NCI-H345 treated with DMSO at 0.1 percent for 48 hours (cell line): ENCODE results near the gene AEBP2.

ENCODE experiments used
- DNase-seq: peaks from one replicate; lab custom pipeline; 2025; ENCODE audit not compliant: unreplicated experiment; lab: John Stamatoyannopoulos, UW

AEBP2 gene

DNA sequence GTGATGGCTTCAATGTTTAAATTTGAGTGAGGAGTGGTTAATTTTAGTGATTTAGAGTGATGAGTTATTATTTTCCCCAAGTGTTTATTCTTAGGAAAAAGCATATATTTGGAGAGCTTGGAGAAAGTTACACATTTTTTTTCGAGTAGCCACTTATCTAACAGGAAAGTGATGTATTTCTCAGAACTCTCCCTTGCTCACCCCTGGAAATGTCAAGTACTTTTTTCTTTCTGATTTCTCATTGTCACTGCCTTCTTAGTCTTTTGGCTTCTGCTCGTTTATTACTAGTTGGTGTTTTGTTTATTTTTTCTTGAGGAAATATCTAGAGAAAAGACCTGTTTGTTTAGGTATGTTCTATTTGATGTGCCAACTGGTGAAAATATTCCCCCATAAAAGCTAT, 58.8 kb downstream of the AEBP2 start:
- DNase-seq: no peak

GRCh38 chr12:19499030-19499429, 59.7 kb downstream of the AEBP2 start:
- no peak for DNase-seq

- no peak for DNase-seq
These were observed 67.2 kb downstream of the AEBP2 start for GRCh38 chr12:19506497-19506896.

DNA sequence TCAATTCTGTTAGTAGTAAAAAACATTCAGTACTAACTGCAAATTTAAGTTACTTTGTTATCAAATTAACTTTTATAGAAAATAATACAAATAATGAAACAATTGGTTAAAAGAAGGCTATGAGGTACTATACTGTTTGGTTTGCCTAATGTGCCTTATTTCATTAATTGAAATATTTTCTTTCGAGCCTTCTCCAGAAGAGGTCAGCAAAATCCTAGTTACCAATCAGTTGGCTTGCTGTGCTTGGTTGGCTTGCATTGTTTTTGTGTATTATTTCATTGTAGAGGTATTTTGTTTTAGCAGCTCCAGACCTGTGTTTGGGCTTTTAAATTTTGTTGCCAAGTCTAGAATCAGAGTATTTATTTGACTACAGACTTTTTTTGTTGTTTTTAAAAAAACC, 68.5 kb downstream of the AEBP2 start:
- DNase-seq: no peak

DNA sequence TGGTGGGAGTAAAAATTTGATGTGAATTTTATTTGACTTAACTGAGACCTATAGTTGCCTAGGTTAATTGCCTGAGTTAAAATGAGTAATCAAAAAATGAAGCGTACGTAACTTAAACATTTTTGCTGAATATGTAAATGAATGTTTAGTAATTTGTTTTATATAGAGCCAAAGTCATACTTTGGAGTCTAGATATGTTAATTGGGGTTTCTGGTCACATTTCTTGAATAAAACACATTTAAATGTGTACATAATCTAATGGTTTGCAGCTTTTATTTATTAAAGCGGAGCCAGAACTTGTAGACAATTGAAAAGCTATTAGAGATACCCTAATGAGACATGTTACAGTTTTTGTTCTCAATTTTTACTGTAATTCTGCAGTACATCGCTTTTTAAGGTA, 71.2 kb downstream of the AEBP2 start:
- DNase-seq: no peak

GRCh38 chr12:19515179-19515578, 75.9 kb downstream of the AEBP2 start:
- no peak for DNase-seq

DNA sequence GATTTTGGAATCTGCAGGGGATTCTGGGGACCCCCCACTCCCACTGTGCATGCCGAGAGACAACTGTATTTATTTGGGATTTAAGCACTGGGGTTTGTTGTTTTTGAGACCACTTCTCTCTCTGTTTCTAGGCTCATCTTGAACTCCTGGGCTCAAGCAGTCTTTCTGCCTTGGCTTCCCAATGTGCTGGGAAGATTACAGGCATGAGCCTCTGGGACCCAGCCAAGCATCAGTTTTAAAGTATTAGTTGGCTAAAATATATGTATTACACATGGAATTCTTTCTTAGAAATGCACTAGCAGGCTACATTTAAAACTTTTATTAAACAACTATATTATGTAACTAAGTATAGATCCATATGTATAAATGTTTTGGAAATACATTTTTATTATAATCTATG, 78.3 kb downstream of the AEBP2 start:
- DNase-seq: no peak

DNA sequence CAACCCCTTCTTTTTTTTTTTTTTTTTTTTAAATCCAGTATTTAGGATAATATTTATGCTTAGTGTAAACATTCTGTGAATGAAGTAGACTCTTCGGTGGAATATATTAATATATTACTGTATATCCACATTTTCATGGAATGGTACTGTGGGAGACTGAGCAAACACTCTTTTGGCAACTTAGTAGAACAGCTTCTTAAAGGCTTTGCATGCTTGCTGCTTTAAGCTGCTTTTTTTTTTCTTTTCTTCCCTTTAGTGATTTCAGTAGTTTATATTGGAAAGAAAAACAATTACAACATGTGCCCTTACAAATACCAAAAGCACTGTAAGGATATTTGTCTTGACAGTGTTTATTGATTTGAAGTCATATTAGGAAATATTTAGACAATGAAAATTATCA, 78.9 kb downstream of the AEBP2 start:
- DNase-seq: no peak

DNA sequence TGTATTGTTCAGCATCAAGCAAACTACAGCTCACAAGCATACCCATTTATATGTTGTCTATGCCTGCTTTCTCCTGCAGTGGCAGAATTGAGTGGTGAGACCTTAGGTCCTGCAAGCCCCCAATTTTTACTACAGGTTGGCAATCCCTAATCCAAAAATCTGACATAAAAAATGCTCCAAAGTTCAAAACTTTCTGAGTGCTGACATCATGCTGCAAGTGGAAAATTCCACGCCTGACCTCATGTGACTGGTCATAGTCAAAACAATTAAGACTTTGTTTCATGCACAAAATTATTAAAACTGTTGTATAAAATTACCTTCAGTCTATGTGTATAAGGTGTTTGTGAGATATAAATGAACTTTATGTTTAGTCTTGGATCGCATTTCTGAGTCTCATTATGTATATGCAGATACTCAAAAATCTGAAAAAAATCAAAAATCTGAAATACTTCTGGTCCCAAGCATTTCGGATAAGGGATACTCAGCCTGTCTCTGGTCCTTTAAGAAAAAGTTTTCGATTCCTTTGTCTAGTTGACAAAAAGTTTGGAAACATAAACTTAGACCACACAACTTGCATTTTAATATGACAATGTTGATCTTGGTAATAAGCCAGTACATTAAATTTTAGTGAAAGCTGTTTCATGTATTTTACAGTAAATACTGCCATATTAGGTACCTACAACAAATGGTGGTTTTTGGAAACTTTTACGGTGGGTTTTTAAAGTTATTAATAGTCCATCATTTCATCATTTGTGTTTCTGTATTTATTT, 81.5 kb downstream of the AEBP2 start:
- no peak for DNase-seq

- DNase-seq: no peak
These were observed 86.0 kb downstream of the AEBP2 start for GRCh38 chr12:19525274-19525673.

DNA sequence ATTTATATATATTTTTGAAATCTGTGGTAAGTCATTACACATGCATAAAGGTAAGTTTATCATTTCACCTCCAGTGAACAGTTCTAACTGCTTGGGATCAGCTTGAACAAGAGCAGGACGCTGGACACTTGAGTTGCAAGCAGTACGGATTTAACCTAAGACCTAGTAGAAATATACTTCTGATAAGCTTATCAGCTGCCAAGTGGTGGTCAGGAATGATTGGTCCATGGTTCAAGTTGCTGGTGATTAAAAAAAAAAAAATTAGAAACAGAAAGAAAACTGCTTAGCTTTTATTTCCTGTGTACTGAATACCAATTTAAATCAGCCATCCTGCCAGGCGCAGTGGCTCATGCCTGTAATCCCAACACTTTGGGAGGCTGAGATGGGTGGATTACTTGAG, 88.6 kb downstream of the AEBP2 start:
- DNase-seq: no peak

DNA sequence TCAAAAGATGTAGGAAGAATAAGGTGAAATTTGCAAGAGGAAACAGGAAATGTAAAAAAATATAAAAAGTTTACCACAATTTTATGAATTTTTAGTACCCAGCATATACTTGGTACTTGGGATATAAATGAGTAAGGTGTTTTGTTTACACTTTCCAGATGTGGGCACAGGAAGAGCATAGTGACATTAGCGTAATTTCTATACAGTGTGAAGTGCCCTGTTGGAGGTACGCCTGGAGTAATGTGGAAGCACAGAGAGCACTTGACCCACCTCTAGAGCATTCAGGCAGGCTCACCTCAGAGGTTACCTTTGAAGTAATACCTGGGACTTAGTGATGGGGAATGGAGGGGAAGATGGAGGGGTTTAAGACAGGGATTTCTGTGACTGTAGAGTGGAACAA, 89.5 kb downstream of the AEBP2 start:
- no peak for DNase-seq

GRCh38 chr12:19529951-19530636, 90.8 kb downstream of the AEBP2 start:
- no peak for DNase-seq

DNA sequence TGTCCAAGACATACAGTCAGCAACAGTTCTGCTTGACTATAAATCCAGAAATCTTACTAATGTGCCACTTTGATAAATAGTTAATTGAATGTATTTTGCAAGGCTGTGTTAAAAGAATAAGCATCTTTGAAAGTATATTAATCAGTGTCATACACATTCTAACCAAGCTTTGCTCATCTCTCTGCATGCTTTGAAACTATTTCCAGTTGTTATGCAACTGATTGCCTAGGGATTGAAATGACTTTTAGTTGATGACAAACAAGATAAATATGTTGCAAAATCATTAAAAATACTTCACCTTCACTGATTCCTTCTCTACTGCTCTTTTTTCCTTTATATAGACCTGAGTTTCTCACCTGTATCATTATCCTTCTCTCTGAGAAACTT, 91.3 kb downstream of the AEBP2 start:
- no peak for DNase-seq

- no peak for DNase-seq
These were observed 94.3 kb downstream of the AEBP2 start for GRCh38 chr12:19533567-19533966.

GRCh38 chr12:19539071-19539470, 99.8 kb downstream of the AEBP2 start:
- DNase-seq: no peak

DNA sequence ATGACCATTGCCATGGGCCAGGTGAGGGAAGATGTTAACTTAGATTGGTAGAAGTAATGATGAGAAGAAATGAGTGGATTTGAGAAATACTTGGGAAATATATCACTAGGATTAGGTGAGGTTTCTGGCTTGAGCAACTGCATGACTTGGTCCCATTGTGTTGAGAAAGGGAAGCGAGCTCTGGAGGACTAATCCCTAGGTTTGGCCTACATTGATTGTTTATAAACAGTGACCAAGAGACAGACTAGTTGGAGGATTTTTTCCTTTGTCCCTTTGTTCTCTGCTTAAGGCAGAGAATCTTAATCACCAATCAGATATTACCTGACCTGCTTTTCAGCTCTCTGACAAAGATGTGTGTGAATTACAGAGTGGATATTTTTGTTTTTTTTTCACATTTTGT, 100.5 kb downstream of the AEBP2 start:
- DNase-seq: no peak

GRCh38 chr12:19542606-19543005, 103.3 kb downstream of the AEBP2 start:
- no peak for DNase-seq

- no peak for DNase-seq
These were observed 105.1 kb downstream of the AEBP2 start for GRCh38 chr12:19544353-19544752.

GRCh38 chr12:19545301-19545700, 106.0 kb downstream of the AEBP2 start:
- no peak for DNase-seq

DNA sequence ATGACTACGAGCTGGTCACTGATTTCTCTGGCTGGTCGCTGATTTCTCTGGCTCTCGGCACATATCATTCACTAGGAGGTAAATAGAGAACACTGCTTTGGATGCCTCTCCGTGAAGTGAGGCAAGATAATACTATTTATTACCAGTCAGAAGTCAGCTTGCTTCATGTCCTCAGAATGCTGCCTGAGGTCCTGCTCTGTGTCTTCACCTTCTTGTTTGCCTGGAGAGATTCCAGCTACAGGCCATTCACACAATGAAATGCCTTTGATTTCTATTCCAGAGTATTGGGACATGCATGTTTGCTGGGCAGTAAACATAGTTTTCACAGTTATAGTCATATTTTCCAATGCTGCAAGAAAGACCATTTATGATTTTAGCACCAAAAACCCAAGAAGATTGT, 106.7 kb downstream of the AEBP2 start:
- no peak for DNase-seq

GRCh38 chr12:19546611-19547162, 107.4 kb downstream of the AEBP2 start:
- DNase-seq: no peak

DNA sequence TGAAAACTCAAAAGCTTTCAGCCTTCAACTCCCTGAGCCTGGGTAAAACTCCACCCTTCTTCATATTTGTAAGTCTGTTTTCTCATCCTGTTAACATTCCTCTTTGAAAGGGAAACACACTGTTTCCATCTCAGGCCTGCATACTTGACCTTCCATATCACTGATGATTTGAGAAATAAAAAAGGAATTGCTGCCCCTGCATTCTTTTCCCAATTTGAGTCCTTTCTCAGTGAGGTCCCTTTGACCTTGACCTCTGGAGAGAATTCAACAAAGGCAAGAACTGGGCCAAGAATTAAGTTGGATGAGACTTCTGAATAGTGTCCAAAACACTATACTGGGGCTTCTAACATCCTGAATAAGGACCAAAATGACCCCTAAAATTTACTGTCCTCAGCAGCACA, 108.0 kb downstream of the AEBP2 start:
- no peak for DNase-seq
